CD8-positive, alpha-beta memory T cell (primary cell): ENCODE data around the gene MYO1D. TPM values are rescaled to one million over a fixed set of nuclear protein-coding genes. Genes with fewer than 3 reads are reported as not detected.

ENCODE experiments used
- CTCF ChIA-PET: fragments of 350-600 bp; sonication (Branson Sonifier 250); formaldehyde crosslinking; loops from one replicate; lab custom pipeline; 2021; ENCODE audit warnings: antibody characterized with exemption; lab: Charles Lee
- POLR2A ChIA-PET: fragments of 350-600 bp; sonication (Branson Sonifier 250); formaldehyde crosslinking; loops from one replicate; lab custom pipeline; 2021; ENCODE audit warnings: antibody characterized with exemption; lab: Charles Lee
- DNase-seq, 5 donors: peaks; one replicate each; pipeline versions ENCODE4 v3.0.0 to v3.0.0-alpha.2; 2020 to 2022; ENCODE audit warnings: mixed read lengths in 1 of 5
- H3K27ac ChIP-seq: one replicate; pipeline ENCODE4 v1.7.0; 2013; ENCODE audit warnings: low read depth, mild to moderate bottlenecking, low read length, moderate library complexity
- H3K27me3 ChIP-seq: 2 replicates; pipeline ENCODE4 v1.7.0; 2013; ENCODE audit warnings: low read length, mild to moderate bottlenecking; ENCODE audit not compliant: insufficient read depth, poor library complexity, severe bottlenecking
- H3K36me3 ChIP-seq: 2 replicates; pipeline ENCODE4 v1.7.0; 2013; ENCODE audit warnings: mild to moderate bottlenecking, low read length, moderate library complexity; ENCODE audit not compliant: insufficient read depth
- H3K4me1 ChIP-seq: 2 replicates; pipeline ENCODE4 v1.7.0; 2013; ENCODE audit warnings: mild to moderate bottlenecking, low read length, moderate library complexity; ENCODE audit not compliant: insufficient read depth
- H3K4me3 ChIP-seq: 2 replicates; pipeline ENCODE4 v1.7.0; 2013; ENCODE audit warnings: mild to moderate bottlenecking, low read length
- H3K9me3 ChIP-seq: 2 replicates; pipeline ENCODE4 v1.7.0; 2013; ENCODE audit warnings: mild to moderate bottlenecking, low read length
- H3K27ac Mint-ChIP-seq, 8 donors: one replicate each; pipeline ENCODE4 v1.8.0; 2020 to 2021; ENCODE audit warnings: mixed read lengths in 8 of 8, mild to moderate bottlenecking in 6 of 8, inconsistent platforms in 3 of 8, moderate library complexity in 3 of 8
- H3K27me3 Mint-ChIP-seq, 2 donors: one replicate each; pipeline ENCODE4 v1.8.0; 2020 to 2021; ENCODE audit warnings: mixed read lengths in 2 of 2, mild to moderate bottlenecking in 1 of 2, moderate library complexity in 1 of 2
- H3K36me3 Mint-ChIP-seq, 3 donors: one replicate each; pipeline ENCODE4 v1.8.0; 2020 to 2021; ENCODE audit warnings: mixed read lengths in 3 of 3, inconsistent platforms in 1 of 3, mild to moderate bottlenecking in 1 of 3
- H3K4me1 Mint-ChIP-seq, 3 donors: one replicate each; pipeline ENCODE4 v1.8.0; 2020 to 2021; ENCODE audit warnings: mixed read lengths in 3 of 3, inconsistent platforms in 1 of 3, mild to moderate bottlenecking in 1 of 3
- H3K4me3 Mint-ChIP-seq, 7 donors: one replicate each; pipeline ENCODE4 v1.8.0; 2020 to 2021; ENCODE audit warnings: mixed read lengths in 7 of 7, mild to moderate bottlenecking in 6 of 7, moderate library complexity in 4 of 7, inconsistent platforms in 2 of 7
- H3K9me3 Mint-ChIP-seq, 5 donors: one replicate each; pipeline ENCODE4 v1.8.0; 2020 to 2022; ENCODE audit warnings: mixed read lengths in 5 of 5, mild to moderate bottlenecking in 3 of 5, moderate library complexity in 2 of 5, inconsistent platforms in 1 of 5
- polyA plus RNA-seq: library from polyadenylated mRNA; unstranded; fragments of 300-500 nt; fragmentation: Illumina TruSeq; gene quantifications from one replicate; pipeline ENCODE4 v1.2.3, GENCODE V29; 2021
- total RNA-seq, 2 experiments: library from RNA; stranded (reverse); gene quantifications; one replicate each; pipeline ENCODE4 v1.2.3, GENCODE V29; 2021

The MYO1D gene
- total and polyA plus RNA-seq, 3 experiments from 2014 or later, result 9.0 to 15.8 (median 11.5) TPM

- Mint-ChIP-seq H3K4me1 (peaks cover 48 to 60% (median 49%) of the 10 kb centered on the region in 3 donors), H3K4me3 (peak overlapping the region; percentile 19 to 66 (median 56)), H3K27ac (peak overlapping the region; percentile 53 to 96 (median 78)), H3K27me3 (no peaks in the 10 kb centered on the region), H3K9me3 (no peaks in the 10 kb centered on the region), H3K36me3 (no peaks in the 10 kb centered on the region)
- H3K4me3 ChIP-seq, result no peak overlapping the region
- ChIA-PET POLR2A (interaction anchor here (0.6 kb wide), 1 partner anchor 29 kb away, joined by 3 read pairs; no protein-coding TSS in a partner anchor), CTCF (interaction anchor here (1.1 to 1.9 kb wide), 7 partner anchors 11 to 73 kb away, joined by 3 to 7 read pairs (median 4); partner anchors contain the start of genes CDK5R1 and PSMD11)
- no peaks in the 10 kb centered on the region for H3K27me3 ChIP-seq
- no peak for DNase-seq
- H3K36me3 ChIP-seq, result no peaks in the 10 kb centered on the region
- H3K27ac ChIP-seq, result no peak overlapping the region
- H3K9me3 ChIP-seq, result no peaks in the 10 kb centered on the region
- H3K4me1 ChIP-seq, result peaks cover 56% of the 10 kb centered on the region
These were observed 359.8 kb downstream of the MYO1D start for GRCh38 chr17:32516940-32517701.

DNA sequence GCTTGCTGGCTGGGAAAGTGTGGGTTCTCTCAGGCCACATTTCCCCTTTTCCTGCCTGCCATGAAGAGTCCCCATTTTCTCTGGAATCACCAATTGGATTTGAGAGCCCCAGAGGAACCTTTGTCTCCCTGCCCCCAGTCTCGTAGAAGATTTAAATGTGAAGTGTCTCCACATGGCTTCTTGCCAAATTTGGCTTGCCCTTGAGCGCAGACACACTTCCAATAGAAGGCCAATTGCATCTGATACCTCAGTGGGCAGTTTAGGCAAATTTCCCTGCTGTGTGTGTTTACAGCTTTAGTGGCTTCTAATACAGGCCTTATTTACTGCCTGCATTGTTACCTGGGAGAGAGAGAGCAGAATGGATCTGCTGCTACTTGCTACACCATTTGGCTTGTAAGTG lies 360.5 kb downstream of the MYO1D start:
- Mint-ChIP-seq H3K27ac (peak overlapping the region in 5 of 8 donors; percentile 63 to 96 (median 82)), H3K4me1 (peaks cover 49 to 63% (median 50%) of the 10 kb centered on the region in 3 donors), H3K9me3 (no peaks in the 10 kb centered on the region), H3K27me3 (no peaks in the 10 kb centered on the region), H3K36me3 (peaks cover 0 to 1% (median 0%) of the 10 kb centered on the region in 3 donors), H3K4me3 (peak overlapping the region in 1 of 7 donors; percentile 66)
- Histone ChIP-seq H3K27me3 (no peaks in the 10 kb centered on the region), H3K9me3 (no peaks in the 10 kb centered on the region), H3K4me3 (no peak overlapping the region), H3K36me3 (no peaks in the 10 kb centered on the region), H3K27ac (no peak overlapping the region), H3K4me1 (peaks cover 55% of the 10 kb centered on the region)
- POLR2A ChIA-PET, result no interaction called here
- no peak for DNase-seq
- CTCF ChIA-PET, result interaction anchor here (1.2 to 1.4 kb wide), 2 partner anchors 12 to 32 kb away, joined by 4 to 5 read pairs; no protein-coding TSS in a partner anchor

DNA sequence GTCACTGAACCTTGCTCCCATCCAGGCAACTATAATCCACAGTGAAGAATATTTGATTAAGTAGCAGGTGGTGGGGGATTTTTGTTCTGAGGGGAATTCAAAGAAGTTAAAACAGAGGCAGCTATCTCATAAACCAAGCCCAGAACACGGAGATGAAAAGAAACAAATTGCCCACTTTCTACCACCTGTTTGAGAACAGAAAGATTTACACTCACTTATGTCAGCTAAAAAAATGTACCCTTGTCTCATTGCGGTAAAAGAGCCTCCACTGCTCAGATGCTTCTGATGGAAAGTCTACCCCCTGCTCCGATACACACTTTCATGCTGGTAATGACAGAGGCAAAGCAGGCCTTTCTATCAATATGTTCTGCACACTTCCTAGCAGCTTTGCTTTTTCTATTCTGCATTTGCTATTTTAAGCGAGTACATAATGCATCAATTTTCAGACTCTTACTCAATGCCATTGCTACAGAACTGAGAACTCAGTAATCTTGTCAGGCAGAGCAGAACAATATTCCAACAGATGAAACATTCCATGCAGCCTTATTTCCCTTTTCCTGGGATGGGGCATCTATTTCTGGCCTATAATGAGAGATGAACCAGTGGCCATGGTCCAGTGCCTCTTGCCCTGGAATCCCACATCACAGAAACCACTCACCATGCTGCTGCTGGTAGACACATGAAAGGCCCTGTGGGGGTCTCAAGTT lies 361.1 kb downstream of the MYO1D start:
- H3K27ac Mint-ChIP-seq, result peak overlapping the region in 3 of 8 donors; percentile 60 to 96 (median 78)
- POLR2A ChIA-PET, result no interaction called here

DNA sequence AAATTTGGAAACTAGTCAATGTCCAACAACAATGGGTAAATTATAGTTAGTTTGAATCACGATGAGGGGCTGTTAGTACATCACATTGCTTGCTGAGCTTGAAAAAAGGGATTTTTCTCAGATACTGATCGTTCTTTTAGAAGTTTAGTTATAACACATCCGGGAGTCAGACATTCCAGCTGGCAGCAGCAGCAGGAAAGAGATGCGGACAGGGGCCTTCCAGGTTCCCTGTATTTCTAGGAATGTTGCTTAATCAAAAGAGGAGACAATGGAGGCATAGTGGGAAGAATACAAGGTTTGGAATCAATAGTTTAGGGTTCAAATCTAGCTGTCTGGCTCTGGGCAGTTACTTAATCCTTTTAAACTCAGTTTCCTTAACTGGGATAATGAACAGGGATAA lies 362.3 kb downstream of the MYO1D start:
- Histone ChIP-seq H3K27ac (no peak overlapping the region), H3K27me3 (no peaks in the 10 kb centered on the region), H3K4me1 (peaks cover 39% of the 10 kb centered on the region), H3K9me3 (no peaks in the 10 kb centered on the region), H3K4me3 (no peak overlapping the region), H3K36me3 (no peaks in the 10 kb centered on the region)
- DNase-seq, result no peak
- POLR2A ChIA-PET, result no interaction called here
- no peak overlapping the region for H3K4me3 Mint-ChIP-seq
- peaks cover 0 to 2% (median 0%) of the 10 kb centered on the region in 3 donors for H3K36me3 Mint-ChIP-seq
- CTCF ChIA-PET, result no interaction called here
- peaks cover 34 to 50% (median 36%) of the 10 kb centered on the region in 3 donors for H3K4me1 Mint-ChIP-seq
- no peaks in the 10 kb centered on the region for H3K9me3 Mint-ChIP-seq
- H3K27me3 Mint-ChIP-seq, result no peaks in the 10 kb centered on the region
- peak overlapping the region in 2 of 8 donors; percentile 72 for H3K27ac Mint-ChIP-seq

More for the DNA sequence above, 361.1 kb downstream of the MYO1D start:
- Mint-ChIP-seq H3K4me3 (no peak overlapping the region), H3K9me3 (no peaks in the 10 kb centered on the region), H3K36me3 (peaks cover 0 to 2% (median 0%) of the 10 kb centered on the region in 3 donors), H3K27me3 (no peaks in the 10 kb centered on the region), H3K4me1 (peaks cover 46 to 62% (median 48%) of the 10 kb centered on the region in 3 donors)
- Histone ChIP-seq H3K4me3 (no peak overlapping the region), H3K4me1 (peaks cover 51% of the 10 kb centered on the region), H3K27ac (no peak overlapping the region), H3K27me3 (no peaks in the 10 kb centered on the region), H3K36me3 (no peaks in the 10 kb centered on the region), H3K9me3 (no peaks in the 10 kb centered on the region)
- DNase-seq, result peak in 1 of 5 donors; percentile 69
- CTCF ChIA-PET, result interaction anchor here (0.8 to 1.2 kb wide), 2 partner anchors 12 to 15 kb away, joined by 3 to 5 read pairs; no protein-coding TSS in a partner anchor

DNA sequence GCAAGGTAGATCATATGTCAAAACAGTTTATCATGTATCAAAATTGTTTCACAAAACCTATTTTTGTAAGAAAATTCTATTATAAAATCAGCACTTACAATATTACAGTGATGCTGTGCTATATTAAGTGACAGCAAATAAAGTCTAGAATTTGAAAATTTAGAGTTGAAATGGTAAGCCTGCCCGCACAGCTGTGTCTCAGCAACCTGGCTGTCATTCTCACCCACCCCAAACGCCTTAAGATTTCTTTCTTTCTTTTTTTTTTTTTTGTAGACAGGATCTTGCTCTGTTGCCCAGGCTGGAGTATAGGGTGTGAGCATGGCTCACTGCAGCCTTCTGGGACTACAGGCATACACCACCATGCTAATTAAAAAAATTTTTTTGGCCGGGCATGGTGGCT lies 363.3 kb downstream of the MYO1D start:
- Histone ChIP-seq H3K9me3 (no peaks in the 10 kb centered on the region), H3K4me1 (peaks cover 35% of the 10 kb centered on the region), H3K36me3 (no peaks in the 10 kb centered on the region), H3K4me3 (no peak overlapping the region), H3K27me3 (no peaks in the 10 kb centered on the region), H3K27ac (no peak overlapping the region)
- POLR2A ChIA-PET, result interaction anchor here (0.7 kb wide), 1 partner anchor 14 kb away, joined by 4 read pairs; no protein-coding TSS in a partner anchor
- no peaks in the 10 kb centered on the region for H3K27me3 Mint-ChIP-seq
- H3K4me3 Mint-ChIP-seq, result no peak overlapping the region
- CTCF ChIA-PET, result no interaction called here
- no peak for DNase-seq
- peak overlapping the region in 2 of 8 donors; percentile 11 to 47 for H3K27ac Mint-ChIP-seq
- peaks cover 28 to 42% (median 33%) of the 10 kb centered on the region in 3 donors for H3K4me1 Mint-ChIP-seq
- peaks cover 0 to 2% (median 0%) of the 10 kb centered on the region in 3 donors for H3K36me3 Mint-ChIP-seq
- H3K9me3 Mint-ChIP-seq, result no peaks in the 10 kb centered on the region

DNA sequence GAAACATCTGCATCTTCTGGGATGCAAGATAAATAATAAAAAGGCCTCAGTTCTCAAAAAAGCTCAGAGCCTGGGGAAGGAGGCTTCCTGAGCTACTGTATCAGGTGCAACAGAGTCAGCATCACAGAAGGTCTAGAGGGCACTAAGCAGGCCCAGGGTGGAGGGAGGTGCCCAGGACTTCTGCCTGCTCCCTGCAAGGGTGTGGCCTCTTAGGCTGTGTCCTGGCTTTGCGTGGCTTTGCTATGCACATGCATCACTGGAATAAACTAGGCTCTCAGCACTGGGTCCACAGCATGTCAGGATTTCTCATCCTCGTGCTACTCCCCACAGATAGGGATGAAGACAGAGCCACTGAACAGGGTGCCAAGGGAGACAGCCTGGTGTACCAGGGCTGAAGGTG lies 364.6 kb downstream of the MYO1D start:
- no peak for DNase-seq
- no peak overlapping the region for H3K4me3 Mint-ChIP-seq
- no peak overlapping the region for H3K27ac ChIP-seq
- H3K4me1 ChIP-seq, result peaks cover 35% of the 10 kb centered on the region
- H3K27me3 Mint-ChIP-seq, result no peaks in the 10 kb centered on the region
- no peaks in the 10 kb centered on the region for H3K36me3 ChIP-seq
- ChIA-PET POLR2A (no interaction called here), CTCF (no interaction called here)
- no peaks in the 10 kb centered on the region for H3K9me3 Mint-ChIP-seq
- peaks cover 0 to 2% (median 0%) of the 10 kb centered on the region in 3 donors for H3K36me3 Mint-ChIP-seq
- H3K4me3 ChIP-seq, result no peak overlapping the region
- peak overlapping the region in 1 of 8 donors; percentile 74 for H3K27ac Mint-ChIP-seq
- H3K4me1 Mint-ChIP-seq, result peaks cover 19 to 33% (median 26%) of the 10 kb centered on the region in 3 donors
- H3K27me3 ChIP-seq, result no peaks in the 10 kb centered on the region
- no peaks in the 10 kb centered on the region for H3K9me3 ChIP-seq

- no peaks in the 10 kb centered on the region for H3K27me3 Mint-ChIP-seq
- no peaks in the 10 kb centered on the region for H3K9me3 Mint-ChIP-seq
- Histone ChIP-seq H3K27me3 (no peaks in the 10 kb centered on the region), H3K36me3 (no peaks in the 10 kb centered on the region), H3K4me1 (peaks cover 35% of the 10 kb centered on the region), H3K9me3 (no peaks in the 10 kb centered on the region), H3K4me3 (no peak overlapping the region), H3K27ac (no peak overlapping the region)
- H3K4me1 Mint-ChIP-seq, result peaks cover 23 to 28% (median 25%) of the 10 kb centered on the region in 3 donors
- peak overlapping the region in 1 of 8 donors; percentile 92 for H3K27ac Mint-ChIP-seq
- peaks cover 0 to 2% (median 0%) of the 10 kb centered on the region in 3 donors for H3K36me3 Mint-ChIP-seq
- H3K4me3 Mint-ChIP-seq, result no peak overlapping the region
- POLR2A ChIA-PET, result no interaction called here
- DNase-seq, result no peak
- CTCF ChIA-PET, result no interaction called here
These were observed 366.5 kb downstream of the MYO1D start for GRCh38 chr17:32510466-32510865.
